ENCODE data around the gene PRKCA. TPM values are rescaled to one million over a fixed set of nuclear protein-coding genes. Genes with fewer than 3 reads are reported as not detected.

PRKCA gene
- total RNA-seq, 1 donor: 60.5 TPM

DNA sequence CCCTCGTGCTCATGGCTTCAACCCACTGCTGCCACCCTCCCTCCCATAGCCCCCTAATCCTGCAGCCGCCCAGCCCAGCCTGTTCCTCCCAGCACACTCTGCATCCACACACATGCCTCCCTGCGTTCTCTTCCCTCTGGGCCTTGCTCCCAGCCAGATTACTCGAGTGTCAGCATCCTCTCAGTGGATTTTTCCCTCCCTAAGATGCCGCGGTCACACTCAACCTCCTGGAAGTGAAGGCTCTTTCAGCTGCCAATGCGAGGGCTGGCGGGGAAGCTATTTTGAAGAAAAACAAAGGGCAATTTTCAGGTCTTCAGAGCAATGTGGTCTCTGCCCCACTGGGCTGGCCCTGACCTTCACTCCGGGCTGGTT is 509.3 kb downstream of the PRKCA start:
- TF ChIP-seq, protein P1, sequence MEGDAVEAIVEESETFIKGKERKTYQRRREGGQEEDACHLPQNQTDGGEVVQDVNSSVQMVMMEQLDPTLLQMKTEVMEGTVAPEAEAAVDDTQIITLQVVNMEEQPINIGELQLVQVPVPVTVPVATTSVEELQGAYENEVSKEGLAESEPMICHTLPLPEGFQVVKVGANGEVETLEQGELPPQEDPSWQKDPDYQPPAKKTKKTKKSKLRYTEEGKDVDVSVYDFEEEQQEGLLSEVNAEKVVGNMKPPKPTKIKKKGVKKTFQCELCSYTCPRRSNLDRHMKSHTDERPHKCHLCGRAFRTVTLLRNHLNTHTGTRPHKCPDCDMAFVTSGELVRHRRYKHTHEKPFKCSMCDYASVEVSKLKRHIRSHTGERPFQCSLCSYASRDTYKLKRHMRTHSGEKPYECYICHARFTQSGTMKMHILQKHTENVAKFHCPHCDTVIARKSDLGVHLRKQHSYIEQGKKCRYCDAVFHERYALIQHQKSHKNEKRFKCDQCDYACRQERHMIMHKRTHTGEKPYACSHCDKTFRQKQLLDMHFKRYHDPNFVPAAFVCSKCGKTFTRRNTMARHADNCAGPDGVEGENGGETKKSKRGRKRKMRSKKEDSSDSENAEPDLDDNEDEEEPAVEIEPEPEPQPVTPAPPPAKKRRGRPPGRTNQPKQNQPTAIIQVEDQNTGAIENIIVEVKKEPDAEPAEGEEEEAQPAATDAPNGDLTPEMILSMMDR (IDR thresholded peaks at IDR 0.05; ENCODE audit: insufficient read depth, low read depth, low read length): no peak
- DNase-seq (ENCODE audit: low read depth): no peak
- H3K4me3 ChIP-seq (ENCODE audit: low read depth, low read length): no peak overlapping the region

DNA sequence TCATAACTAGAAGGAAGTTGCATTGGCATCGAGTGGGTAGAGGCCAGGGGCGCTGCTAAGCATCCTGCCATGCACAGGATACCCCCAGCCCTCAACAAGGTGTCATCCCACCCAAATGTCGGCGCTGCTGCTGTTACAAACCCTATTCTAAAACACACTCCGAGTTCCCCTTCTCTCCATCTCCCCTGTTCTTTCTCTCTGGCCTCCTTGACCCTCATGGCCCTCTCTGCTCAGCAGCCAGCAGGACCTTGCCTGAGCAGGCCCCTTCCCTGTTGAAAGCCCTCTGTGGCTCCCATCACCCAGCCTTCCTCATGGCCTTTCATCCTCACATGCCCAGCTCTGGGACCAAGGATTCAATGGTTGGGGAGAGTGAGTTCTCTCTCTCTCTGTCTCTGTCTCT is 510.2 kb downstream of the PRKCA start:
- no peak for DNase-seq (ENCODE audit: low read depth)
- H3K4me3 ChIP-seq (ENCODE audit: low read depth, low read length): no peak overlapping the region
- TF ChIP-seq, protein P1 (IDR thresholded peaks at IDR 0.05; ENCODE audit: insufficient read depth, low read depth, low read length): no peak

DNA sequence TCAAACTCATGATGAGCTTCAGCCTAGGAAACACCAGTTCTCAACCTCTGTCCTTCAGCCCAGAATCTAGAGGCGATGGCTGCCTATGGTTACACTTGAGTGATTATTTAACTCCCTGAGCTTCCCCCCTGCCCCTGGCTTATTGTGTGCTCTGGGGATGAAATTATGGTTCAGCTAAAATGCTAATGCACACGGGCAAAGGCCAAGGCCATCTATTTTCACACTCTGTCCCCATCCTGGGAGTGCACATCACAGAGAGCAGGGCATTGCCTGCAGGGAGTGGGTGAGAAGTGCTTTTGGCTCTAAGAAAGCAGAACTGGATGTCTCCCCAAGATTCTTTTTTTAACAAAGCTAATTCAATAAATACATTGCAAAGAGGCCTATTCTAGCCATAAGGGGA is 510.9 kb downstream of the PRKCA start:
- no peak for DNase-seq (ENCODE audit: low read depth)
- no peak overlapping the region for H3K4me3 ChIP-seq (ENCODE audit: low read depth, low read length)
- TF ChIP-seq, protein P1 (IDR thresholded peaks at IDR 0.05; ENCODE audit: insufficient read depth, low read depth, low read length): no peak

DNA sequence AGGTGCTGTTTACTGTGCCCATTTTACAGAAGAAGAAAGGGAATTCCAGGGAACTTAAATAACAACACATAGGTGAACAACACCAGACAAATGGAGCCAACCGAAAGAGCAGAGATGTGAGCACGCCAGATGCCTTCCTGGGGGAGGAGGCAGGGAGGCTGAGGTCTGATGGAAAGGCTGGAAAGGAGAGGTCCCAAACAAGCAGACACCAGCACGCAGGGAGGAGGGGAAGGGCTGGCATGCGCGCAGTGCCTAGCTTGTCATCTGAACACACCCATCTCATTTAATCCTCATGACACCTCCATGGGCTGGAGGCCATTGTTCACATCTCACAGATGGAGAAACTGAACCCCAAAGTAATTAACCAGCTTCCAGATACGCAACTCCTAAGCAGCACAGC is 511.6 kb downstream of the PRKCA start:
- DNase-seq (ENCODE audit: low read depth): no peak
- no peak overlapping the region for H3K4me3 ChIP-seq (ENCODE audit: low read depth, low read length)
- TF ChIP-seq, protein P1 (IDR thresholded peaks at IDR 0.05; ENCODE audit: insufficient read depth, low read depth, low read length): no peak

DNA sequence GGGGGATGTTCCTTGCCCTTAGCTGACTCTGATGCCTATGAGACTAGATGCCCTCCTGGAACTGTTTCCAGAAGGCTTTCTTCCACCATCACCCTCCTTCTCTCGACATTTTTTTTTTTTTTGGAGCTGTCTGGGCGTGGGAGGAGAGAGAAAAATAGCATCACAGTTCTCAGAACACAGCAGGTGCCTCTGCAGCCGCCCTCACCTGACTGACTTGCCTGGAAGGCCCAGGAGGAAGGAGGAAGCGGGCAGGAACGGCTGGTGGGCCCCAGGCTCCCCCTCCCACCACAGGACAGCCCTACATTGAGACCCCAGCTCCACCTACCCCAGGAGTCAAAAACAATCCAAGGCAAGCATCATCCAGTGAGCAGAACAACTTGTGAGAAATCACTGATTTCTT is 512.2 kb downstream of the PRKCA start:
- no peak for DNase-seq (ENCODE audit: low read depth)
- H3K4me3 ChIP-seq (ENCODE audit: low read depth, low read length): no peak overlapping the region
- TF ChIP-seq, protein P1 (IDR thresholded peaks at IDR 0.05; ENCODE audit: insufficient read depth, low read depth, low read length): no peak

DNA sequence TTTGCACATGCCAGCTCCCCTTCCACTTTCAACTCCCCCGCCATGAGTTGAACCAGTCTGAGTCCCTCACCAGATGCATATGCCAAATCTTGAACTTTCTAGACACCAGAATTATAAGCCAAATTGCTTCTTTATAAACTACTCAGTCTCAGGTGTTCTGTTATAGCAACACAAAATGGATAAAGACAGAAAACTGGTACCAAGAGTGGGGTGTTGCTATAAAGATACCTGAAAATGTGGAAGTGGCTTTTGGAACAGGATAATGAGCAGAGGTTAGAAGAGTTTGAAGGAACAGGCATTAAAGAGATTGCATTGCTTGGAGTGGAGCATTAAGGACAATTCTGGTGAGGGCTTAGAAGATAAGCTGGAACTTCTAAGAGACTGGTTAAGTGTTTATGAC is 515.3 kb downstream of the PRKCA start:
- DNase-seq (ENCODE audit: low read depth): no peak
- TF ChIP-seq, protein P1 (IDR thresholded peaks at IDR 0.05; ENCODE audit: insufficient read depth, low read depth, low read length): no peak
- H3K4me3 ChIP-seq (ENCODE audit: low read depth, low read length): no peak overlapping the region

DNA sequence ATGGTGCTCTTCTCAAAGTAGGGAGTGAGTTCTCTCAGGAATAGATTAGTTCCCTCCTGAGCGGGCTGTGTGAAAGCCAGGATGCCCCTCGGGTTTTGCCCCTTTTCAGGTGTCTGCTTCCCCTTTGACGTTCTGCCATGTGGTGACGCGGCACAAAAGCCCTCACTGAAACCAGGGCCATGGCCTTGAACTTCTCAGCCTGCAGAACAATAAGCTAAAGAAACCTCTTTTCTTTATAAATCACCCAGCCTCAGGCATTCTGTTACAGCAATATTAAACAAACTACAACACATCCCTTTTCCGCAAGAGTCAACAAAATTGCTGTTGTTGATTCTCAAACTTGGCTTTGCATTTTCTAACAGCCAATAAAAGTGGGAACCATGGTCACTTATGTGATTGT is 517.1 kb downstream of the PRKCA start:
- TF ChIP-seq, protein P1 (IDR thresholded peaks at IDR 0.05; ENCODE audit: insufficient read depth, low read depth, low read length): no peak

More for the DNA sequence above, 517.1 kb downstream of the PRKCA start:
- no peak overlapping the region for H3K4me3 ChIP-seq (ENCODE audit: low read depth, low read length)
- no peak for DNase-seq (ENCODE audit: low read depth)
